B cell (primary cell): ENCODE results near the gene STX17.

Experiments
- EZH2 ChIP-seq: IDR thresholded peaks from 2 replicates; pipeline ENCODE4 v1.6.1; 2012; ENCODE audit warnings: borderline replicate concordance, low read depth, mild to moderate bottlenecking, moderate library complexity, low read length; ENCODE audit not compliant: insufficient read depth, poor library complexity, severe bottlenecking
- TF ChIP-seq, protein P1 (sequence below): fragments of 200-600 bp; IDR thresholded peaks from one replicate; pipeline ENCODE4 v1.8.0; 2022; ENCODE audit warnings: antibody characterized with exemption, mild to moderate bottlenecking

DNA sequence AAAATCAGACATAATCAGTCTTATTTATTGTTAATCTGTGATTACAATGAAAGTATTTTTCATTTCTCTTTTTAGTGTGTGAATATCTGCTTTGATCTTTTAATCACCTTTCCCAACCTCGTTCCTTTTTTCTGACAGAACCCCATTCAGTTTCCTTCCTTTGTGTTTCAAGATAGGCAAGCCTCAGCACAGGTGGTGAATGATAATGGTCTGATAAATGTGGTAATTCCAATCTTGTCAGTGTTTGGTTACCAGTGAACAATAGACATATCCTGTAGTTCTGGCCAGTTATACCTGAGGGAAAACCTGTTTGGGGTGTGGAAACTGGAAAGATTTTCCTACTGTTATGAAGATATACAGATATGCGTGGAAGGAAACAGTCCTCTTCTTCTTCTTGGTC is 13.5 kb downstream of the STX17 start:
- TF ChIP-seq EZH2 = no peak
- TF ChIP-seq, protein P1, sequence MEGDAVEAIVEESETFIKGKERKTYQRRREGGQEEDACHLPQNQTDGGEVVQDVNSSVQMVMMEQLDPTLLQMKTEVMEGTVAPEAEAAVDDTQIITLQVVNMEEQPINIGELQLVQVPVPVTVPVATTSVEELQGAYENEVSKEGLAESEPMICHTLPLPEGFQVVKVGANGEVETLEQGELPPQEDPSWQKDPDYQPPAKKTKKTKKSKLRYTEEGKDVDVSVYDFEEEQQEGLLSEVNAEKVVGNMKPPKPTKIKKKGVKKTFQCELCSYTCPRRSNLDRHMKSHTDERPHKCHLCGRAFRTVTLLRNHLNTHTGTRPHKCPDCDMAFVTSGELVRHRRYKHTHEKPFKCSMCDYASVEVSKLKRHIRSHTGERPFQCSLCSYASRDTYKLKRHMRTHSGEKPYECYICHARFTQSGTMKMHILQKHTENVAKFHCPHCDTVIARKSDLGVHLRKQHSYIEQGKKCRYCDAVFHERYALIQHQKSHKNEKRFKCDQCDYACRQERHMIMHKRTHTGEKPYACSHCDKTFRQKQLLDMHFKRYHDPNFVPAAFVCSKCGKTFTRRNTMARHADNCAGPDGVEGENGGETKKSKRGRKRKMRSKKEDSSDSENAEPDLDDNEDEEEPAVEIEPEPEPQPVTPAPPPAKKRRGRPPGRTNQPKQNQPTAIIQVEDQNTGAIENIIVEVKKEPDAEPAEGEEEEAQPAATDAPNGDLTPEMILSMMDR = no peak
